HG02798 (cell line): ENCODE data around the gene DLX2.
A peak's percentile ranks its signal among the peaks of the same experiment; 100 is the strongest.
"Not testable (repeated sequence)": the region's sequence is repeated elsewhere in the genome, so short reads cannot be mapped to it uniquely, and the experiment has no call there.

Source experiments
- ATAC-seq: cut with Tn5 transposase; IDR thresholded peaks from one replicate; pipeline ENCODE4 v1.9.1; 2021; ENCODE audit warnings: mild to moderate bottlenecking; ENCODE audit not compliant: unreplicated experiment, poor library complexity

Gene DLX2

DNA sequence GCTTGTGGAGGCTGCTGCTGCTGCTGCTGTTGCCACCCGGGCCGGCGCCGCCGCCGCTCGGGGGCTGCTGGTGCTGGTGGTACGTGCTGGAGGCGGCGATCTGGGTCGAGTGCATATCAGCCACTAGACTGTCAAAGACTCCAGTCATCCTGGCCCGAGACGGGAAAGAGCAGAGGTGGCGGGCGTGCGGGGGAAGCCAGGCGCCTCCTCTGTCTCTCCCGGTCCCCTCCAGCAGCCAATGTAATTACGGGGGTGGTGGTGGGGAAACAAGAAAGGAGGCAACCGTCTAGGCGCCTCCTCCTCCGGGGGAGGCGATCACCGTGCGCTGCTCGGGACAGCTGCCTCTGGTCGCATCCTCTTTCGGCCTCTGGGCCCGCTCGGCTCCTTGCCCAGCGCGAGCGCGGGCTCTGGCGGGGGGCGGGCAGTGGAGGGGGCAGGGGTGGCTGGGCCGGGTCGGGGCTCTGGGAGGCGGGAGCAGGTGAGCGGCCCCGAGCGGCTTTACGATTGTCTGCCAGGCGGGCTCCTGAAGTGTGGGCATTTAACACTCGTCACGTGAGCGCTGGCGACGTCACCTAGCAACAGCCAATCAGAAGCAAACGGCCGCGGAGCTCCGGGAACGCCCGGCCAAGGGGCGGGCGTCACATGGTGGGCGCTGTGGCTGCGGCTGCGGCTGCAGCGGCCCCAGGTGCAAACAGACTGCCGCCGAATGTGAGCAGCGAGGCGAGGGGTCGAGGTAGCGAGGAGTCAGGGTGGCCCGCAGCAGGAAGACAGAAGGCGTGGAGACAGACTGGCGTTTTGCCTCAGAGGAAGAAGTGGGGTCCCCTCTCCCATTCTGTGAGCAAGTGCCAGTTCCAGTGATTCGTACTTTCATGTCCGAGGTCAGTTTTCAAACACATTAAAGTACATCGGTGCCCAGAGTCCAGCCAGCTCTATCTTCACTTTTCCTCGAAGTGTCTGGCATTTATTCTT lies at the start of gene DLX2:
TSS of gene DLX2 (minus strand) at position 510 of the 969 bp plus-strand sequence. CDS start at position 148, 362 bp downstream.
- peak; percentile 85 for ATAC-seq

- no peak for ATAC-seq
These were observed 45.4 kb upstream of the DLX2 start for GRCh38 chr2:172147944-172148650.

- no peak for ATAC-seq
These were observed 41.1 kb upstream of the DLX2 start for GRCh38 chr2:172143817-172144216.

GRCh38 chr2:172138727-172139126 lies 36.0 kb upstream of the DLX2 start:
- ATAC-seq, result not testable (repeated sequence)

GRCh38 chr2:172137943-172138342 lies 35.2 kb upstream of the DLX2 start:
- ATAC-seq, result no peak

- no peak for ATAC-seq
These were observed 34.4 kb upstream of the DLX2 start for GRCh38 chr2:172137109-172137508.

- no peak for ATAC-seq
These were observed 32.7 kb upstream of the DLX2 start for GRCh38 chr2:172135446-172135845.

DNA sequence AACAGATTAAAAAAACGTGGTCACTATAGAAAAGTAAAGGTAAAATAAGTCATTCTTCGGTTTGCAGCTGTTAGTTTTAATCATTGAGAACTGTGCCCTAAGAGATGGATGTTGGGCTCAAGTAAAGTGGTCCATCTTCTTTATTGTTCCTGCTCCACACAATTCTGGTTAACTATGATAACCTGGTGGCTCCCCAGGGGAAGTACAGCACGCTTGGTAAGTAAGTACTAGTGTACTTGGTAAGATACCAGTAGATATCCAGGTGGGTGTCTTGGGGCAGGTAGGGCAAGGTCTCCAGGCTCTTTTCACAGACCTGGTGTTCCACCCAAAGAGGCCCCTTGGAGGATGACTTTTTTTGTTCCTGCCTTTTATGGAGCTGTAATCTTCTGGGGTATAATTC lies 31.6 kb upstream of the DLX2 start:
- ATAC-seq, result no peak

GRCh38 chr2:172131713-172132555 lies 29.2 kb upstream of the DLX2 start:
- ATAC-seq, result no peak

- ATAC-seq, result no peak
These were observed 26.7 kb upstream of the DLX2 start for GRCh38 chr2:172129404-172129803.

DNA sequence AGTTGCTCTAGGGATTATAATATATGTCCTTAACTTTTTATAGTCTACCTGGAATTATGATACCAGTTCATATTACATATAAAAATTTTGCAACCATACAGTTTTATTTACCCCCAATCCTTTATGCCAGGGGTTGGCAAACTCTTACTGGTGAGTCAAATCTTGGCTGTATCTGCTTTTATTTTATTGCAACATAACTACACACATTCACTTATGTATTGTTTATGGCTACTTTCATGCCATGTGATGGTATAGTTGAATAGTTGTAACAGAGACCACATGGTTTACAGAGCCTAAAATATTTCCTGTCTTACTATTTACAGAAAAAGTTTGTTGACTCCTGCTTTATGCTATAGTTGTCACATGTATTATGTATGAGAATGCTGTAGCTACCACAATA lies 25.8 kb upstream of the DLX2 start:
- no peak for ATAC-seq

DNA sequence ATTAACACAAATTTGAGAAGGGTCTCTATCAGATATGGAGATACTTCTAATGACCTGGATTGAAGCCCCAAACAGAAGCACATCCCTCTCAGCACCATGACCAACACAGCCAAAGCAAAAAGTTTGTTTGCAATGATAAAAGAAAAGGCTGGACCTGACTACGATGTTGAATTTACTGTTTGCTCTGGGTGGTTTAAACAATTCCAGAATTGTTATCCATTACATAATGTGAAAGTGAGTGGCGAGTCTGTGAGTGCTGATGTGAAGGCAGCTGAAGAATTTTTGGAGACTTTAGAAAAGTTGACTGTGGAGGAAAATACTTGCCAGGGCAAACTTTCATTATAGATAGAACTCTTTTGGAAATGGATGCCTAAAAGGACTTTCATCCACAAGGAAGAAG lies 17.4 kb upstream of the DLX2 start:
- ATAC-seq, result no peak

GRCh38 chr2:172119089-172119488 lies 16.4 kb upstream of the DLX2 start:
- no peak for ATAC-seq

GRCh38 chr2:172116107-172116506 lies 13.4 kb upstream of the DLX2 start:
- no peak for ATAC-seq

- no peak for ATAC-seq
These were observed 11.9 kb upstream of the DLX2 start for GRCh38 chr2:172114579-172114978.

GRCh38 chr2:172114176-172114575 lies 11.5 kb upstream of the DLX2 start:
- ATAC-seq, result not testable (repeated sequence)

DNA sequence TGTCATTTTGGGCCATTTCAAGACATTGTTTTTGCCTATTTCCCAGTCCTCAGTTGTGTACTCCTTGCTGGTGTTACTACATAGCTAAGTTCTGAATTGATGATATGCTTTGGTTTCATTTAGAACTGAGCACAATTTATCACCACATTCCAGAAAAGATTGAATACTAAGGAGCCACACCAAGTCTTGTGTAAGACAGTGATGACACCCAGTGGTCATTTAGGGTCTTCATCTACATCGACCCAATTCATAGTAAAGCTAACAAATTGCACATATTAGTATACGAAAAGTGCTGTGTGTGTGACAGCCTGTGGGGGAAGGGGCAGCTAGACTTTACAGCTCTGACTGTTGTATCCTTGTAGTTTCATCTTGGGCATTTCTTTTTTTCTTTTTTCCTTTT lies 10.9 kb upstream of the DLX2 start:
- no peak for ATAC-seq

- no peak for ATAC-seq
These were observed 7.5 kb upstream of the DLX2 start for GRCh38 chr2:172109988-172110811.

DNA sequence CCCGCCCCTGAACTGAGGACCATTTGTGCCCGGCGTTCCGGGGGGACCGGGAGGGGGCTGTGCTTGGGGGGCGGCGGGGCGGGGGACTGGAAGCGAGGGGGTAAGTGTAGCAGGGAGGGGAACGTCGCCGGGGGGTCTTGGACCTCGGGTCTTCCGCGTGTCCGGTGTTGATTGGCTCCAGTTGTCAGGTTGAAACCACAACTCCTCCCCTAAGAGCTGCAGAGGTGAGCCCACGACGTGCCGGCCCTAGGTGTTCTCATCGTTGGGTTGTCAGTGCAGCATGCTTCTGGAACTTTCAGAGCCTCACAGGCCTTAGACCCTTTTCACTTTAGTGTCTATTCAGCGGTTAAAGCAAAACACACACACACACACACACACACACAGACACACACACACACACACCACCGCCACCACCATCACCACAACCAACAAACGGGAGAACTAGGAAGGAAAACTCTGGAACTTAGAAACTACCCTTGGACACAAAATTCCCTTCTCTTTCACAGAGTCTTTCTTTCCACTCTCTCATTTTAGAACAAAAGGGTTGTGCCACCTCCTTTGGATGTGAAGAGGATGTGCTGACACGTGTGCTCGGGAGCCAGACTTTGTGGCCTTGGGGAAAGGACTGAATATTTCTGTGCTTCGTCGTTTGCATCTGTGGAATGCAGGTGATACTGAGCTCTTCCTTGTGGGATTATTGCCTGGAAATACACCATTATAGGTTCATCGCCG lies 6.7 kb upstream of the DLX2 start:
- ATAC-seq, result no peak
